ENCODE measurements around the gene GNB1. TPM values are rescaled to one million over a fixed set of nuclear protein-coding genes. Genes with fewer than 3 reads are reported as not detected.

GNB1 gene
- total RNA-seq, 4 donors from 2014 or later = 154 to 200 (median 174) TPM

DNA sequence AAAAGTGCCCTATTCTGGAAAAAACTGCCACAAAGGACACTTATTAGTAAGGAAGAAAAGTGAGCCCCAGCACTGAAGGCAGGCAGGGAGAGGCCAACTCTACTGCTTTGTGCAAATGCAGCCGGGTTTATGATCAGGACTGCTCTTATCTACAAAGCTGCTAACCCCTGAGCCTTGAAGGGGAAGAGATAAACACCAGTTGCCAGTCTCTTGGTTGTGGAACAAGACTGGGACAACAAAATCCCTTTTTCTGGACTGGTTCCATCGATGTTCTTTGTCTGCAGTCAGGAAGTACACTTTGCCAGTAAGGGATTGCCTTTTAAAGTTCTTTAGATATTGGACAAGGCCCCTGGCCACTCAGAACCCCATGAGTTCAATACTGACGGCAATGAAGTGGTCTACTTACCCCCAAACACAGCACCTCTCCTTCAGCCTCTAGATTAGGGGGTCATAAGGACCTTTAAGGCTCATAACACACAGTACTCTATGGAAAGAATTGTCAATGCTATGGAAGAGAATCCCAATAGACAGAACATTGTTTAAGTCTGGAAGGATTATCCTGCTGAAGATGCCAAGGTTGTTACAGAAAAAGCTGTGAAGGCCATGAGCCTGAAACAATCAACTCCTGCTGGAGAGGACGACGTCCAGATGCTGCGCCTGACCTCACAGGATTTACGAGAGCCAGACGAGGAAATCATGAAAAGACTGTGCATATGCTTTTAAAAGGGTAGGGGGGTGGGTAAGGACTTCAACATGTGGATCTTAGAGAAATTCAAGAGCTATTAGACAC lies 43.6 kb downstream of the GNB1 start:
- Histone ChIP-seq H3K4me1 (peaks cover 28 to 36% of the 10 kb centered on the region in 2 donors), H3K36me3 (no peaks in the 10 kb centered on the region), H3K9me3 (no peaks in the 10 kb centered on the region), H3K4me3 (replicated peaks in 1 of 3) (no peak overlapping the region), H3K27ac (peak overlapping the region; percentile 29 to 62 (median 29)), H3K27me3 (no peaks in the 10 kb centered on the region)
- no peak for TF ChIP-seq POLR2A (IDR thresholded peaks at IDR 0.05)
- WGBS, 2 donors = 60 to 61% methylated on average over 8 of the region's 8 CpGs
- no peak for DNase-seq
- intact Hi-C loops (cut with DNase I) = no loop called here

DNA sequence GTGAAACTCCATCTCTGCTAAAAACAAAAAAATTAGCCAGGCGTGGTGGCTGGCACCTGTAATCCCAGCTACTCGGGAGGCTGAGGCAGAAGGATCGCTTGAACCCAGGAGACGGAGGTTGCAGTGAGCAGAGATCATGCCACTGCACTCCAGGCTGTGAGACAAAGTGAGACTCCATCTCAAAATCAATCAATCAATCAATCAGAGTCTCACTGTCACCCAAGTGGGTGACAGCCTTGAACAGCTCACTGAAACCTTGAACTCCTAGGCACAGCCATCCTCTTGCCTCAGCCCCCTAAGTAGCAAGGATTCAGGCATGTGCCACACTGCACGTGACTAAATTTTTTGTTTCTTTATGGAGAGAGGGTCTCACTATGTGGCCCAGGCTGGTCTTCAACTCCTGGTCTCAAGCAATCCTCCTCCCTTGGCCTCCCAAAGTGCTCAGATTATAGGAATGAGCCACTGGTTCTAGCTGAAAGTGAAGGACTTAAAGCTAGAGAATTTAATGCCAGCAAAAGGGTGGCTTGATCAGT lies 44.4 kb downstream of the GNB1 start:
- TF ChIP-seq, protein P1, sequence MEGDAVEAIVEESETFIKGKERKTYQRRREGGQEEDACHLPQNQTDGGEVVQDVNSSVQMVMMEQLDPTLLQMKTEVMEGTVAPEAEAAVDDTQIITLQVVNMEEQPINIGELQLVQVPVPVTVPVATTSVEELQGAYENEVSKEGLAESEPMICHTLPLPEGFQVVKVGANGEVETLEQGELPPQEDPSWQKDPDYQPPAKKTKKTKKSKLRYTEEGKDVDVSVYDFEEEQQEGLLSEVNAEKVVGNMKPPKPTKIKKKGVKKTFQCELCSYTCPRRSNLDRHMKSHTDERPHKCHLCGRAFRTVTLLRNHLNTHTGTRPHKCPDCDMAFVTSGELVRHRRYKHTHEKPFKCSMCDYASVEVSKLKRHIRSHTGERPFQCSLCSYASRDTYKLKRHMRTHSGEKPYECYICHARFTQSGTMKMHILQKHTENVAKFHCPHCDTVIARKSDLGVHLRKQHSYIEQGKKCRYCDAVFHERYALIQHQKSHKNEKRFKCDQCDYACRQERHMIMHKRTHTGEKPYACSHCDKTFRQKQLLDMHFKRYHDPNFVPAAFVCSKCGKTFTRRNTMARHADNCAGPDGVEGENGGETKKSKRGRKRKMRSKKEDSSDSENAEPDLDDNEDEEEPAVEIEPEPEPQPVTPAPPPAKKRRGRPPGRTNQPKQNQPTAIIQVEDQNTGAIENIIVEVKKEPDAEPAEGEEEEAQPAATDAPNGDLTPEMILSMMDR (IDR thresholded peaks at IDR 0.05) = no peak
- no peak for TF ChIP-seq POLR2A (IDR thresholded peaks at IDR 0.05)
- H3K27ac ChIP-seq = peak overlapping the region; percentile 29 to 33 (median 29)
- intact Hi-C loops (cut with DNase I) = no loop called here
- H3K36me3 ChIP-seq = no peaks in the 10 kb centered on the region
- H3K27me3 ChIP-seq = no peaks in the 10 kb centered on the region
- WGBS, 2 donors = 92 to 93% methylated on average over 5 of the region's 5 CpGs
- H3K4me1 ChIP-seq = peaks cover 33 to 43% of the 10 kb centered on the region in 2 donors
- H3K4me3 ChIP-seq (replicated peaks in 1 of 3) = no peak overlapping the region
- H3K9me3 ChIP-seq = no peaks in the 10 kb centered on the region
- DNase-seq = no peak

DNA sequence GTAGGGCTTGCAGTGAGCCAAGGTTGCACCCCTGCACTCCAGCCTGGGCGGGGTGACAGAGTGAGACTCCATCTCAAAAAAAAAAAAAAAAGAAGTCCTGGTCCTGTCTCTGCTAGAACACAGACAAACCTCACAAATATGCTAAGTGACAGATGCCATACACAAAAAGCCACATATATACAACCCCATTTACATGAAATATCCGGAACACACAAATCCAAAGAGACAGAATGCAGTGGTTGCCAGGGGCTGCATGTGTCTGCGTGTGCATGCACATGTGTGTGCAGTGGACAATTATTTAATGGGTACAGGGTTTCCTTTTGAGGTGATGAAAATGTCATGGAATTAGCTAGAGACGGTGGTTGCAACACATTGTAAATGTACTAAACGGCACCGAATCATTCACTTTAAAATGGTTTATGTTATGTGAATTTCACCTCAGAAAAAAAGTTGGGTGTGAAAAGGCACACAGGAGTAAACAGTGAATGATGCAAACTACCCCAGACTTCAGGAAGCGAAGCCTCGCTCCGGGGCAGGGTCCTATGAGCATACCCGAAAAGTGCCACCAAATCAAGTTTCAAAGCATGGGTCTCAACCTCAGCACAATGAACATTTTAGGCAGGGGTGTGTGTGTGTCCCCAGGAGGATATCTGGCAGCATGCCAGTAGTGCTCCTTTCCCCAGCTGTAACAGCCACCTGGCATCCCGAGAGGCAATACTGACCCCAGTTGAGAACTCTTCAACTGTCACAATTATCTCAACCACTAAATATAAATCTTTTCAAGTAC lies 48.3 kb downstream of the GNB1 start:
- peak; percentile 19 to 24 for DNase-seq
- H3K9me3 ChIP-seq = no peaks in the 10 kb centered on the region
- TF ChIP-seq, protein P1 (IDR thresholded peaks at IDR 0.05) = no peak
- TF ChIP-seq POLR2A (IDR thresholded peaks at IDR 0.05) = no peak
- intact Hi-C loops (cut with DNase I) = no loop called here
- H3K27ac ChIP-seq = no peak overlapping the region
- no peaks in the 10 kb centered on the region for H3K36me3 ChIP-seq
- H3K4me3 ChIP-seq (replicated peaks in 1 of 3) = no peak overlapping the region
- 81 to 82% methylated on average over 11 of the region's 11 CpGs for WGBS, 2 donors
- peaks cover 44 to 55% of the 10 kb centered on the region in 2 donors for H3K4me1 ChIP-seq
- no peaks in the 10 kb centered on the region for H3K27me3 ChIP-seq

DNA sequence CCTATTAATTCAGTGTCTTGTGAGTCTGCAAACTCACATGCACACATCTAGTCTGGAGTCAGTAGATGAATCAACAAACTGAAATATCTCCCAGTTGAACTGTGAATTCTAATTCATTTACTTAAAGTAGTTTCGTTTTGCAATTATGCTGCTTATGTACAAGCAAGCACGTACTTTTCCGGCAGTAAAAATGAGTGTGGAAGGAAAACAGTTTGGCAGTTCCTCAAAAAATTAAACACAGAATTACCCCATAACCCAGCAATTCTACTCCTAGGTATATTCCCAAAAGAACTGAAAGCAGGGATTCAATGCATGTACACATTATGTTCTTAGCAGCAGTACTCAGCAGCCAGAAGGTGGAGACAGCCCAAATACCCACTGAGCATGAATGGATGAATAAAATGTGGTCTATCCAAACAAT lies 49.3 kb downstream of the GNB1 start:
- Histone ChIP-seq H3K27ac (no peak overlapping the region), H3K4me3 (replicated peaks in 1 of 3) (no peak overlapping the region), H3K9me3 (no peaks in the 10 kb centered on the region), H3K36me3 (no peaks in the 10 kb centered on the region), H3K4me1 (peaks cover 34 to 46% of the 10 kb centered on the region in 2 donors), H3K27me3 (no peaks in the 10 kb centered on the region)
- 58 to 71% methylated on average over 3 of the region's 3 CpGs for WGBS, 2 donors
- no peak for TF ChIP-seq POLR2A (IDR thresholded peaks at IDR 0.05)
- TF ChIP-seq, protein P1 (IDR thresholded peaks at IDR 0.05) = no peak
- intact Hi-C loops (cut with DNase I) = no loop called here
- DNase-seq = no peak

DNA sequence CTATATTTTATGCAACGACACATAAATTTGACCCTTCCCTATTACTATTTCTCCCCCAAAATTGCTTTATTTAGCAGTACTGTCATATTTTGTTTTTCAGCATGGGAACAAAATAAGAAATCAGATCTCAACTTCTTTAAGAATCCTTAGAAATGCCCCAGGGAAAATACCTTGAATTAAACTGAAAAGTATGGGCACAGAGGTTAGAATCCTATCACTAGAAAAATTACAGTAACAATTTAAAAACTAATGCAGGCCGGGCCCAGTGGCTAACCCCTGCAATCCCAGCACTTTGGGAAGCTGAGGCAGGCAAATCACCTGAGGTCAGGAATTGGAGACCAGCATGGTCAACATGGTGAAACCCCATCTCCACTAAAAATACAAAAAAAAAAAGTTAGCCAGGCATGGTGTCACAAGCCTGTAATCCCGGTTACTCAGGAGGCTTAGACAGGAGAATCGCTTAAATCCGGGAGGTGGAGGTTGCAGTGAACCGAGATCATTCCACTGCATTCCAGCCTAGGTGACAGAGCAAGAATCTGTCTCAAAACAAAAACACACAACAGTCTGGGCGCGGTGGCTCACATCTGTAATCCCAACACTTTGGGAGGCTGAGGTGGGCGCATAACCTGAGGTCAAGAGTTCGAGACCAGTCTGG lies 51.4 kb downstream of the GNB1 start:
- Histone ChIP-seq H3K36me3 (no peaks in the 10 kb centered on the region), H3K4me1 (peaks cover 34 to 54% of the 10 kb centered on the region in 2 donors), H3K27me3 (no peaks in the 10 kb centered on the region), H3K27ac (no peak overlapping the region), H3K4me3 (replicated peaks in 1 of 3) (no peak overlapping the region), H3K9me3 (no peaks in the 10 kb centered on the region)
- intact Hi-C loops (cut with DNase I) = loop anchor here (10.0 kb wide), 1 partner anchor 45 kb away; no protein-coding TSS in a partner anchor
- 93 to 95% methylated on average over 10 of the region's 10 CpGs for WGBS, 2 donors
- TF ChIP-seq POLR2A (IDR thresholded peaks at IDR 0.05) = no peak
- DNase-seq = no peak
